CD14-positive monocyte (primary cell): ENCODE data around the gene SCRN1. TPM values are rescaled to one million over a fixed set of nuclear protein-coding genes. Genes with fewer than 3 reads are reported as not detected.
A peak's percentile ranks its signal among the peaks of the same experiment; 100 is the strongest.

ENCODE experiments used
- DNase-seq, 3 donors: peaks; one replicate each; pipeline ENCODE4 v3.0.0-alpha.2; 2011 to 2022
- H2AFZ ChIP-seq: 2 replicates; pipeline ENCODE4 v1.6.0; 2012; ENCODE audit warnings: mild to moderate bottlenecking, low read depth, low read length, inconsistent platforms; ENCODE audit not compliant: insufficient read depth, poor library complexity, severe bottlenecking
- H3K27ac ChIP-seq, 2 donors: 1 replicate in 1 of 2; 2 replicates in 1 of 2; pipeline ENCODE4 v1.5.1; 2012 to 2013; ENCODE audit warnings: low read length in 2 of 2, control low read depth in 1 of 2, inconsistent platforms in 1 of 2, low read depth in 1 of 2, mild to moderate bottlenecking in 1 of 2
- H3K27me3 ChIP-seq, 2 donors: one replicate each; pipeline versions ENCODE4 v1.6.0 to v1.6.1; 2011 to 2013; ENCODE audit warnings: low read length in 2 of 2; ENCODE audit not compliant: control insufficient read depth in 2 of 2, insufficient read depth in 2 of 2
- H3K36me3 ChIP-seq, 2 donors: replicated peaks in 1 of 2; 1 replicate in 1 of 2; 2 replicates in 1 of 2; pipeline versions ENCODE4 v1.5.1 to v1.6.1; 2012 to 2013; ENCODE audit warnings: low read length in 2 of 2, control low read depth in 1 of 2, inconsistent platforms in 1 of 2, mild to moderate bottlenecking in 1 of 2; ENCODE audit not compliant: insufficient read depth in 2 of 2, control insufficient read depth in 1 of 2
- H3K4me1 ChIP-seq, 2 donors: 1 replicate in 1 of 2; 2 replicates in 1 of 2; pipeline versions ENCODE4 v1.5.1 to v1.6.1; 2012 to 2013; ENCODE audit warnings: low read length in 2 of 2, control low read depth in 1 of 2, inconsistent platforms in 1 of 2, mild to moderate bottlenecking in 1 of 2, moderate library complexity in 1 of 2; ENCODE audit not compliant: insufficient read depth in 2 of 2, control insufficient read depth in 1 of 2
- H3K4me2 ChIP-seq: replicated peaks from 2 replicates; pipeline ENCODE3; 2012; ENCODE audit warnings: low read length, moderate library complexity, mild to moderate bottlenecking; ENCODE audit not compliant: poor library complexity, severe bottlenecking; ENCODE audit errors: extremely low read depth
- H3K4me3 ChIP-seq, 3 experiments: fragments of 200-600 bp in 1 of 3; sonication (generic) in 1 of 3; replicated peaks in 1 of 3; 1 replicate in 2 of 3; 2 replicates in 1 of 3; pipeline ENCODE4 v1.5.1; 2011 to 2013; ENCODE audit warnings: low read length in 3 of 3, mild to moderate bottlenecking in 3 of 3, control low read depth in 2 of 3, low read depth in 2 of 3, inconsistent platforms in 1 of 3, moderate library complexity in 1 of 3
- H3K79me2 ChIP-seq: 2 replicates; pipeline ENCODE4 v1.6.0; 2012; ENCODE audit warnings: mild to moderate bottlenecking, control low read depth, inconsistent platforms, low read length, moderate library complexity; ENCODE audit not compliant: insufficient read depth
- H3K9ac ChIP-seq: 2 replicates; pipeline ENCODE4 v1.6.0; 2017; ENCODE audit warnings: low read length, mild to moderate bottlenecking; ENCODE audit not compliant: insufficient read depth, poor library complexity, severe bottlenecking
- H3K9me3 ChIP-seq, 2 donors: replicated peaks in 1 of 2; 1 replicate in 1 of 2; 2 replicates in 1 of 2; pipeline versions ENCODE4 v1.5.1 to v1.6.1; 2012 to 2013; ENCODE audit warnings: low read length in 2 of 2, control low read depth in 1 of 2; ENCODE audit not compliant: control insufficient read depth in 1 of 2, insufficient read depth in 1 of 2
- H4K20me1 ChIP-seq: 2 replicates; pipeline ENCODE4 v1.6.0; 2012; ENCODE audit warnings: mild to moderate bottlenecking, low read length, control low read depth, moderate library complexity; ENCODE audit not compliant: insufficient read depth
- H3K27ac Mint-ChIP-seq, 7 donors: one replicate each; pipeline ENCODE4 v1.8.0; 2020; ENCODE audit warnings: mild to moderate bottlenecking in 7 of 7, mixed read lengths in 7 of 7, moderate library complexity in 6 of 7, inconsistent platforms in 2 of 7
- H3K27me3 Mint-ChIP-seq, 3 donors: one replicate each; pipeline ENCODE4 v1.8.0; 2021 to 2022; ENCODE audit warnings: low read depth in 3 of 3, mild to moderate bottlenecking in 3 of 3, mixed read lengths in 3 of 3, moderate library complexity in 3 of 3, inconsistent platforms in 1 of 3
- H3K36me3 Mint-ChIP-seq, 2 donors: one replicate each; pipeline ENCODE4 v1.8.0; 2020; ENCODE audit warnings: mixed read lengths in 2 of 2, inconsistent platforms in 1 of 2, mild to moderate bottlenecking in 1 of 2
- H3K4me1 Mint-ChIP-seq: one replicate; pipeline ENCODE4 v1.8.0; 2020; ENCODE audit warnings: mild to moderate bottlenecking, mixed read lengths
- H3K4me3 Mint-ChIP-seq, 2 donors: one replicate each; pipeline ENCODE4 v1.8.0; 2020; ENCODE audit warnings: mild to moderate bottlenecking in 2 of 2, mixed read lengths in 2 of 2, moderate library complexity in 1 of 2
- H3K9me3 Mint-ChIP-seq, 7 donors: one replicate each; pipeline ENCODE4 v1.8.0; 2020 to 2022; ENCODE audit warnings: mixed read lengths in 7 of 7, mild to moderate bottlenecking in 6 of 7, moderate library complexity in 6 of 7, inconsistent platforms in 2 of 7
- WGBS: methylation state at CpG from one replicate; pipeline ENCODE4 v1.1.5; 2013; ENCODE audit warnings: missing lambda C conversion rate; ENCODE audit not compliant: insufficient coverage; 5-methylcytosine and 5-hydroxymethylcytosine counted together
- intact Hi-C, 2 donors: fragments of 100-400 bp; cut with micrococcal nuclease; formaldehyde crosslinking; loops; one replicate each; pipeline versions ENCODE4 v1.15.0 to v1.15.1; 2023
- polyA plus RNA-seq, 3 donors: library from polyadenylated mRNA; depleted of rRNA in 1 of 3; unstranded in 2 of 3; stranded (reverse) in 1 of 3; fragments of 300-500 nt in 2 of 3; fragments of >200 nt in 1 of 3; fragmentation: Illumina TruSeq in 2 of 3; gene quantifications; 1 replicate in 2 of 3; 2 replicates in 1 of 3; pipeline ENCODE4 v1.2.3, GENCODE V29; 2012 to 2021
- TF ChIP-seq, protein P1 (sequence below): fragments of 200-600 bp; IDR thresholded peaks from one replicate; pipeline ENCODE4 v1.8.0; 2022; ENCODE audit warnings: antibody characterized with exemption, mild to moderate bottlenecking

SCRN1 gene
- polyA plus RNA-seq, 3 donors: 8.4 to 12.1 (median 8.6) TPM

DNA sequence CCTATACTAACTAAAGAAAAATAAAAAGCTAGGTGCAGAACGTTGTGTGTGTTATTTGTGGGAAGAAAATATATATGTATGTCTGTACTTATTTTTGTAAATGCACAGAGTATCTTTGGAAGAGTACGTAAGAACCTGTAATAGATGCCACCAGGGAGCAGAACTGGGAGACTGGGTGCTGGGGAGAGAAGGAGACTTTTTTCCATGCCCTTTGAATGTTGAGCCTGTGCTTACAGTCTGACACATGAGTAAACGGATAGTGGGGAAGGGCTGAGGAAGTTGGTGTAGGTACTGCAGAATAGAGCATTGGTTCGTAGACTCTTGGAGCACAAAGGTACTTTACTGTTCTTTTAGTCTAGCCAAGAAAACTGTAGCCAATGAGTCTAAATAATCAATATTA lies 1.3 kb upstream of the SCRN1 start:
- peak overlapping the region in 1 of 7 donors; percentile 60 for H3K27ac Mint-ChIP-seq
- H3K4me1 ChIP-seq: peaks cover 27 to 33% of the 10 kb centered on the region in 2 donors
- peaks cover 26% of the 10 kb centered on the region for H3K79me2 ChIP-seq
- H3K9me3 Mint-ChIP-seq: peaks cover 8 to 26% (median 23%) of the 10 kb centered on the region in 7 donors
- H3K36me3 Mint-ChIP-seq: peaks cover 7 to 8% of the 10 kb centered on the region in 2 donors
- H3K9me3 ChIP-seq: peaks cover 12% of the 10 kb centered on the region in 2 donors
- H3K4me3 Mint-ChIP-seq: peak overlapping the region; percentile 29 to 93
- no peak overlapping the region for H2AFZ ChIP-seq
- no peak overlapping the region for H3K9ac ChIP-seq
- DNase-seq: no peak
- intact Hi-C loops: loop anchor here in 1 of 2 donors (5.0 kb wide), 1 partner anchor 36 kb away; the partner anchor contains the start of genes FKBP14 and PLEKHA8
- 100% methylated on average over 1 of the region's 4 CpGs for WGBS
- H3K36me3 ChIP-seq: no peaks in the 10 kb centered on the region
- peaks cover 0 to 5% of the 10 kb centered on the region in 2 donors for H3K27me3 ChIP-seq
- peaks cover 5 to 12% (median 8%) of the 10 kb centered on the region in 3 donors for H3K27me3 Mint-ChIP-seq
- no peak overlapping the region for H3K4me2 ChIP-seq
- H3K4me1 Mint-ChIP-seq: peaks cover 26% of the 10 kb centered on the region
- TF ChIP-seq, protein P1, sequence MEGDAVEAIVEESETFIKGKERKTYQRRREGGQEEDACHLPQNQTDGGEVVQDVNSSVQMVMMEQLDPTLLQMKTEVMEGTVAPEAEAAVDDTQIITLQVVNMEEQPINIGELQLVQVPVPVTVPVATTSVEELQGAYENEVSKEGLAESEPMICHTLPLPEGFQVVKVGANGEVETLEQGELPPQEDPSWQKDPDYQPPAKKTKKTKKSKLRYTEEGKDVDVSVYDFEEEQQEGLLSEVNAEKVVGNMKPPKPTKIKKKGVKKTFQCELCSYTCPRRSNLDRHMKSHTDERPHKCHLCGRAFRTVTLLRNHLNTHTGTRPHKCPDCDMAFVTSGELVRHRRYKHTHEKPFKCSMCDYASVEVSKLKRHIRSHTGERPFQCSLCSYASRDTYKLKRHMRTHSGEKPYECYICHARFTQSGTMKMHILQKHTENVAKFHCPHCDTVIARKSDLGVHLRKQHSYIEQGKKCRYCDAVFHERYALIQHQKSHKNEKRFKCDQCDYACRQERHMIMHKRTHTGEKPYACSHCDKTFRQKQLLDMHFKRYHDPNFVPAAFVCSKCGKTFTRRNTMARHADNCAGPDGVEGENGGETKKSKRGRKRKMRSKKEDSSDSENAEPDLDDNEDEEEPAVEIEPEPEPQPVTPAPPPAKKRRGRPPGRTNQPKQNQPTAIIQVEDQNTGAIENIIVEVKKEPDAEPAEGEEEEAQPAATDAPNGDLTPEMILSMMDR: no peak
- H4K20me1 ChIP-seq: no peaks in the 10 kb centered on the region
- H3K4me3 ChIP-seq: no peak overlapping the region
- no peak overlapping the region for H3K27ac ChIP-seq

DNA sequence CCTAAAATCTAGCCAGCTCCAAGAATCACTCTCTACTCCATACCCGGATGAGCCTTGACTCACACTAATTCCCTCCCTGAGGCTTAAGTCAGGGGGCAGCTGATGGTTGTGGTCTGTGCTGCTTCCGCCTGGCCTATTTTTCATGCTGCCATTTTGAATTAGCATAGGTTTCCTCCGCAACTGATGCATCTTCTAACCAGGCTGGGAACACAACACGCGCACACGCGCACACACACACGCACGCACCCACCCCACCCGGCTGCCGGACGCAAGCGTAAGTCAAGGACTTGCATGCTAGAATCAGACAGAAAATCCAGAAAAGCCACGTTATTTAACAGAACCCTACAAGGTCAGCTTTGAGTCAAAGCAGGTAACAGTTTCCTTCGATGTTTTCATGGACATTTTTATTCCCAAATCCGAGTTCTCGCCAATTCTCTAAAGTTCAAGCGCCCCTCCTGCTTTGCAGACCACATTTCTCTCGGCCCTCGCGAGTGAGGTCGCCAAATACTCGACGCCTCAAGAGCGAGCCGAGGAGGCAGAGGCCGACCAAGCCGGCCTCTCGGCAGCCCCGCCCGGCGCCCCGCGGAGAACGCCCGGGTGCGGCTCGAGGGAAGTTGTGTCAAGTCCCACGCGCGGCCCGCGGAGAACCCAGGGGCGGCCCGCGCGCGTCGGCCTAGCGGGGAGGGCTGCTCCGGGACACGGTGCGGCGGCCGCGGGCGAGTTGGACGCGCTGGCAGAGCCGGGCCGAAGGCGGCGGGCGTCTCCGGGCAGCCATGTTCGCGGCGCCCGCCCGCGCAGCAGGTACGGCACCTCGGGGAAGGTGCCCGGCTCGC lies 961 bp downstream of the SCRN1 start:
- under 1% methylated on average over 73 of the region's 75 CpGs for WGBS
- DNase-seq: peak; percentile 48 to 79 (median 57)
- no peaks in the 10 kb centered on the region for H3K36me3 ChIP-seq
- intact Hi-C loops: loop anchor here in 1 of 2 donors (5.0 kb wide), 1 partner anchor 39 kb away; the partner anchor contains the start of genes FKBP14 and PLEKHA8
- H2AFZ ChIP-seq: peak overlapping the region; percentile 97
- H3K4me1 ChIP-seq: peaks cover 36 to 47% of the 10 kb centered on the region in 2 donors
- Mint-ChIP-seq H3K36me3 (peaks cover 8% of the 10 kb centered on the region in 2 donors), H3K27me3 (peaks cover 5 to 12% (median 8%) of the 10 kb centered on the region in 3 donors), H3K4me1 (peaks cover 38% of the 10 kb centered on the region), H3K4me3 (peak overlapping the region; percentile 81 to 93), H3K27ac (peak overlapping the region; percentile 65 to 93 (median 87)), H3K9me3 (peaks cover 4 to 20% (median 17%) of the 10 kb centered on the region in 7 donors)
- peaks cover 0 to 5% of the 10 kb centered on the region in 2 donors for H3K27me3 ChIP-seq
- peak overlapping the region; percentile 89 for H3K4me2 ChIP-seq
- peaks cover 12% of the 10 kb centered on the region in 2 donors for H3K9me3 ChIP-seq
- no peaks in the 10 kb centered on the region for H4K20me1 ChIP-seq
- TF ChIP-seq, protein P1: no peak
- H3K79me2 ChIP-seq: peaks cover 40% of the 10 kb centered on the region
- peak overlapping the region; percentile 84 to 96 (median 89) for H3K4me3 ChIP-seq
- peak overlapping the region; percentile 93 for H3K9ac ChIP-seq
- peak overlapping the region; percentile 54 to 76 for H3K27ac ChIP-seq
